H1 (cell line): ENCODE results near the gene LDAH.

Source experiments
- ATF3 ChIP-seq: IDR thresholded peaks from 2 replicates; pipeline ENCODE4 v1.6.1; 2011; ENCODE audit warnings: low read depth, mild to moderate bottlenecking, low read length; ENCODE audit not compliant: insufficient read depth
- CEBPB ChIP-seq: IDR thresholded peaks from 2 replicates; pipeline ENCODE4 v1.6.1; 2012; ENCODE audit warnings: low read depth, low read length
- CHD2 ChIP-seq: IDR thresholded peaks from 2 replicates; pipeline ENCODE4 v1.6.1; 2012; ENCODE audit warnings: low read length, improper control_type of control experiment
- CTCF ChIP-seq, 3 experiments: IDR thresholded peaks; 1 replicate in 2 of 3; 2 replicates in 1 of 3; pipeline versions ENCODE4 v1.5.1 to v1.6.1; 2011; ENCODE audit warnings: low read length in 3 of 3, mild to moderate bottlenecking in 3 of 3, inconsistent platforms in 2 of 3, low read depth in 1 of 3, moderate library complexity in 1 of 3; ENCODE audit not compliant: insufficient read depth in 1 of 3; ENCODE audit errors: control extremely low read depth in 1 of 3
- EZH2 ChIP-seq: fragments of 200-600 bp; sonication (generic); IDR thresholded peaks from 2 replicates; pipeline ENCODE4 v1.7.1; 2012; ENCODE audit warnings: low read depth, mild to moderate bottlenecking, moderate library complexity, low read length, inconsistent platforms; ENCODE audit not compliant: severe bottlenecking
- FOSL1 ChIP-seq: IDR thresholded peaks from 2 replicates; pipeline ENCODE4 v1.6.1; 2011; ENCODE audit warnings: mild to moderate bottlenecking, low read depth, low read length, moderate library complexity; ENCODE audit not compliant: insufficient read depth
- JUN ChIP-seq: IDR thresholded peaks from 2 replicates; pipeline ENCODE4 v1.6.1; 2011; ENCODE audit warnings: low read depth, mild to moderate bottlenecking, improper control_type of control experiment, low read length
- KDM1A ChIP-seq: fragments of 200-600, 300-600 bp; sonication (generic); IDR thresholded peaks from 2 replicates; pipeline ENCODE4 v1.7.1; 2016; ENCODE audit warnings: mild to moderate bottlenecking, low read length, borderline replicate concordance
- POLR2A ChIP-seq, 2 experiments: IDR thresholded peaks; 1 replicate in 1 of 2; 2 replicates in 1 of 2; pipeline ENCODE4 v1.6.1; 2011; ENCODE audit warnings: low read depth in 2 of 2, low read length in 2 of 2, mild to moderate bottlenecking in 2 of 2; ENCODE audit errors: control extremely low read depth in 1 of 2
- SIN3A ChIP-seq, 2 experiments: IDR thresholded peaks in 1 of 2; conservative IDR thresholded peaks in 1 of 2; 2 replicates each; pipeline ENCODE4 v1.6.1; 2011 to 2012; ENCODE audit warnings: low read length in 2 of 2, improper control_type of control experiment in 1 of 2, low read depth in 1 of 2, mild to moderate bottlenecking in 1 of 2
- SP1 ChIP-seq: IDR thresholded peaks from 2 replicates; pipeline ENCODE4 v1.6.1; 2011; ENCODE audit warnings: low read depth, low read length
- TAF1 ChIP-seq: IDR thresholded peaks from 2 replicates; pipeline ENCODE4 v1.6.1; 2011; ENCODE audit warnings: mild to moderate bottlenecking, low read depth, low read length

- TF ChIP-seq ATF3 (no peak), SIN3A (conservative IDR thresholded peaks at IDR 0.05 in 1 of 2, IDR thresholded peaks at IDR 0.05 in 1 of 2; ENCODE audit: low read depth in 1 of 2, low read length in 2 of 2) (no peak), POLR2A (IDR thresholded peaks at IDR 0.05; ENCODE audit: control extremely low read depth in 1 of 2, low read depth in 2 of 2, low read length in 2 of 2) (no peak), FOSL1 (no peak), CTCF (IDR thresholded peaks at IDR 0.05; ENCODE audit: control extremely low read depth in 1 of 3, insufficient read depth in 1 of 3, low read depth in 1 of 3, low read length in 3 of 3) (no peak), CEBPB (no peak), SP1 (no peak), EZH2 (no peak), CHD2 (no peak), JUN (no peak), TAF1 (no peak), KDM1A (no peak)
Observed at GRCh38 chr2:20668871-20669475, 153.9 kb downstream of the LDAH start.
